Neural cell (in vitro differentiated cells): ENCODE results near the gene PRUNE2.

Source experiments
- SMC3 ChIP-seq: fragments of 450-650 bp; conservative IDR thresholded peaks from 2 replicates; pipeline ENCODE4 v1.6.1; 2014; ENCODE audit warnings: antibody characterized with exemption, mild to moderate bottlenecking, moderate library complexity; ENCODE audit not compliant: poor library complexity
- TF ChIP-seq, protein P1 (sequence below): fragments of 450-650 bp; IDR thresholded peaks from 2 replicates; pipeline ENCODE4 v1.5.1; 2014; ENCODE audit warnings: antibody characterized with exemption, mild to moderate bottlenecking, moderate library complexity; ENCODE audit not compliant: poor library complexity, severe bottlenecking

DNA sequence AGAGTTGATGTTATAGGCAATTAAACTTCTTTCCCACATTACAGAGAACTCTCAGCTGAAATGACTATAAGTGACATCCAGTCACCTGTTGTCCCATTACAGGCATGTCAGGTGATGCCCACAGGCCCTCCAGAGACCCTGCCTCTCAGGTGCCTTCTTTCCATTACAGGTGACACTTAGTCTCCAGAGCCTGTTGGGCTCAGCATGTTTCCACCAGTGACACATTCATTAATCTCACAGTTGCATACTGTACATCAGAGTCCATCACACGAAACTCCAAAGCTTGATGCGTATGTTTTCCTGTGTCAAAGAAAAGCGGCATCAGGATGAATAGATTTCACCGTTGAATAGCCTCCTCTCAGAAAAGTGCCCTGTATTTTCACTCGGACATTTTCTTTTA lies 14.6 kb downstream of the PRUNE2 start:
- TF ChIP-seq, protein P1, sequence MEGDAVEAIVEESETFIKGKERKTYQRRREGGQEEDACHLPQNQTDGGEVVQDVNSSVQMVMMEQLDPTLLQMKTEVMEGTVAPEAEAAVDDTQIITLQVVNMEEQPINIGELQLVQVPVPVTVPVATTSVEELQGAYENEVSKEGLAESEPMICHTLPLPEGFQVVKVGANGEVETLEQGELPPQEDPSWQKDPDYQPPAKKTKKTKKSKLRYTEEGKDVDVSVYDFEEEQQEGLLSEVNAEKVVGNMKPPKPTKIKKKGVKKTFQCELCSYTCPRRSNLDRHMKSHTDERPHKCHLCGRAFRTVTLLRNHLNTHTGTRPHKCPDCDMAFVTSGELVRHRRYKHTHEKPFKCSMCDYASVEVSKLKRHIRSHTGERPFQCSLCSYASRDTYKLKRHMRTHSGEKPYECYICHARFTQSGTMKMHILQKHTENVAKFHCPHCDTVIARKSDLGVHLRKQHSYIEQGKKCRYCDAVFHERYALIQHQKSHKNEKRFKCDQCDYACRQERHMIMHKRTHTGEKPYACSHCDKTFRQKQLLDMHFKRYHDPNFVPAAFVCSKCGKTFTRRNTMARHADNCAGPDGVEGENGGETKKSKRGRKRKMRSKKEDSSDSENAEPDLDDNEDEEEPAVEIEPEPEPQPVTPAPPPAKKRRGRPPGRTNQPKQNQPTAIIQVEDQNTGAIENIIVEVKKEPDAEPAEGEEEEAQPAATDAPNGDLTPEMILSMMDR = no peak
- no peak for TF ChIP-seq SMC3
